Lower leg skin (tissue), 3 donors: ENCODE results near the gene JAG2.

Source experiments
- CTCF ChIP-seq, 3 donors: fragments of 450-650 bp; IDR thresholded peaks; one replicate each; pipeline ENCODE4 v1.5.1; 2016; ENCODE audit warnings: antibody characterized with exemption in 3 of 3, mild to moderate bottlenecking in 3 of 3, moderate library complexity in 2 of 3
- POLR2A ChIP-seq, 2 donors: fragments of 450-650 bp; IDR thresholded peaks; one replicate each; pipeline ENCODE4 v1.6.1; 2016 to 2017; ENCODE audit warnings: antibody characterized with exemption in 2 of 2, mild to moderate bottlenecking in 1 of 2, moderate library complexity in 1 of 2

GRCh38 chr14:105192866-105193731 lies 24.5 kb upstream of the JAG2 start:
- TF ChIP-seq CTCF (IDR thresholded peaks at IDR 0.05) (no peak), POLR2A (IDR thresholded peaks at IDR 0.05) (no peak)
